ENCODE measurements around the gene ATG5. TPM values are rescaled to one million over a fixed set of nuclear protein-coding genes. Genes with fewer than 3 reads are reported as not detected.

The ATG5 gene
- polyA plus RNA-seq, 1 donor (not counting 4 experiments of a cell fraction or from before 2014, with no cell fraction given): 60.0 TPM

DNA sequence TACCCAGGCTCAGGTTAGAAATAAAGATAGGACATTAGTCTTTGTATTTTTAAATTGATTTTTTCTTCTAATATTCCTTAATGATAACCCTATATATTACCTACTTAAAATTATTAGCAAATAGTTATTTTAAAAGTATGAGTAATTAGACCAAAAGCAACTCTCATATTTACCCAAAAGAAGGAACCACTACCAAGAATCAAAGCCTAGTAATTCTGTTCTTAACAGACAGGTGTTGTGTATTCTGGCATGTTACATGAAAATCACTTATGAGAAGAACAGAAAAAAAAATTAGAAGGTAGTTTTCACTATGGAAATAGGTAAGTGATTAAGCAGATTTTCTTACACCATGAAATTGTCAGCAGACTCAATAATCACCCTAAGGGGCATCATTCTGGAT, 105.1 kb downstream of the ATG5 start:
- dilution Hi-C loops (cut with MboI; ENCODE audit: extremely low pct_ligation_motif_present, low sequenced_read_pairs): no loop called here
- H3K27ac ChIP-seq (ENCODE audit: control insufficient read depth, insufficient read depth, low read length): no peak overlapping the region
- no peaks in the 10 kb centered on the region for H3K9me3 ChIP-seq (ENCODE audit: control insufficient read depth, low read depth, low read length)
- H3K9me1 ChIP-seq (ENCODE audit: control insufficient read depth, extremely low read depth, insufficient read depth, low read length): no peaks in the 10 kb centered on the region
- H3K9ac ChIP-seq (ENCODE audit: control insufficient read depth, extremely low read depth, insufficient read depth, low read length): no peak overlapping the region
- no peak overlapping the region for H2AFZ ChIP-seq (ENCODE audit: control insufficient read depth, low read length)
- H3K4me3 ChIP-seq (ENCODE audit: control insufficient read depth in 2 of 3, extremely low read depth in 1 of 3, insufficient read depth in 2 of 3, low read depth in 1 of 3, low read length in 3 of 3): no peak overlapping the region
- H3K4me2 ChIP-seq (ENCODE audit: control insufficient read depth, extremely low read depth, insufficient read depth, low read depth, low read length): no peak overlapping the region
- no peak for DNase-seq (ENCODE audit: low read depth, low spot score)
- H4K20me1 ChIP-seq (ENCODE audit: control insufficient read depth, extremely low read depth, insufficient read depth, low read length): no peaks in the 10 kb centered on the region
- TF ChIP-seq, protein P1, sequence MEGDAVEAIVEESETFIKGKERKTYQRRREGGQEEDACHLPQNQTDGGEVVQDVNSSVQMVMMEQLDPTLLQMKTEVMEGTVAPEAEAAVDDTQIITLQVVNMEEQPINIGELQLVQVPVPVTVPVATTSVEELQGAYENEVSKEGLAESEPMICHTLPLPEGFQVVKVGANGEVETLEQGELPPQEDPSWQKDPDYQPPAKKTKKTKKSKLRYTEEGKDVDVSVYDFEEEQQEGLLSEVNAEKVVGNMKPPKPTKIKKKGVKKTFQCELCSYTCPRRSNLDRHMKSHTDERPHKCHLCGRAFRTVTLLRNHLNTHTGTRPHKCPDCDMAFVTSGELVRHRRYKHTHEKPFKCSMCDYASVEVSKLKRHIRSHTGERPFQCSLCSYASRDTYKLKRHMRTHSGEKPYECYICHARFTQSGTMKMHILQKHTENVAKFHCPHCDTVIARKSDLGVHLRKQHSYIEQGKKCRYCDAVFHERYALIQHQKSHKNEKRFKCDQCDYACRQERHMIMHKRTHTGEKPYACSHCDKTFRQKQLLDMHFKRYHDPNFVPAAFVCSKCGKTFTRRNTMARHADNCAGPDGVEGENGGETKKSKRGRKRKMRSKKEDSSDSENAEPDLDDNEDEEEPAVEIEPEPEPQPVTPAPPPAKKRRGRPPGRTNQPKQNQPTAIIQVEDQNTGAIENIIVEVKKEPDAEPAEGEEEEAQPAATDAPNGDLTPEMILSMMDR (optimal IDR thresholded peaks at IDR 0.05 in 1 of 3, IDR thresholded peaks at IDR 0.05 in 1 of 3, conservative IDR thresholded peaks at IDR 0.05 in 1 of 3; ENCODE audit: extremely low read depth in 1 of 3, insufficient read depth in 2 of 3, low read length in 3 of 3): no peak
- no peak for TF ChIP-seq EZH2 (IDR thresholded peaks at IDR 0.05; ENCODE audit: low read length)
- H3K27me3 ChIP-seq (ENCODE audit: control insufficient read depth, extremely low read depth, insufficient read depth, low read length): no peaks in the 10 kb centered on the region
- no peaks in the 10 kb centered on the region for H3K36me3 ChIP-seq (ENCODE audit: control insufficient read depth in 2 of 2, extremely low read depth in 1 of 2, insufficient read depth in 2 of 2, low read length in 2 of 2)
- no peak for FAIRE-seq
- no peaks in the 10 kb centered on the region for H3K4me1 ChIP-seq (ENCODE audit: control insufficient read depth, extremely low read depth, insufficient read depth, low read length)
- peaks cover 6% of the 10 kb centered on the region for H3K79me2 ChIP-seq (ENCODE audit: control insufficient read depth, insufficient read depth, low read length)

GRCh38 chr6:106216527-106216926, 109.0 kb downstream of the ATG5 start:
- H2AFZ ChIP-seq (ENCODE audit: control insufficient read depth, low read length): no peak overlapping the region
- H3K4me1 ChIP-seq (ENCODE audit: control insufficient read depth, extremely low read depth, insufficient read depth, low read length): no peaks in the 10 kb centered on the region
- no peak overlapping the region for H3K9ac ChIP-seq (ENCODE audit: control insufficient read depth, extremely low read depth, insufficient read depth, low read length)
- H3K36me3 ChIP-seq (ENCODE audit: control insufficient read depth in 2 of 2, extremely low read depth in 1 of 2, insufficient read depth in 2 of 2, low read length in 2 of 2): no peaks in the 10 kb centered on the region
- no peak overlapping the region for H3K27ac ChIP-seq (ENCODE audit: control insufficient read depth, insufficient read depth, low read length)
- H3K9me1 ChIP-seq (ENCODE audit: control insufficient read depth, extremely low read depth, insufficient read depth, low read length): no peaks in the 10 kb centered on the region
- no peaks in the 10 kb centered on the region for H3K27me3 ChIP-seq (ENCODE audit: control insufficient read depth, extremely low read depth, insufficient read depth, low read length)
- no peak overlapping the region for H3K4me2 ChIP-seq (ENCODE audit: control insufficient read depth, extremely low read depth, insufficient read depth, low read depth, low read length)
- DNase-seq (ENCODE audit: low read depth, low spot score) (no peak), FAIRE-seq (no peak)
- H4K20me1 ChIP-seq (ENCODE audit: control insufficient read depth, extremely low read depth, insufficient read depth, low read length): no peaks in the 10 kb centered on the region
- TF ChIP-seq, protein P1 (optimal IDR thresholded peaks at IDR 0.05 in 1 of 3, IDR thresholded peaks at IDR 0.05 in 1 of 3, conservative IDR thresholded peaks at IDR 0.05 in 1 of 3; ENCODE audit: extremely low read depth in 1 of 3, insufficient read depth in 2 of 3, low read length in 3 of 3): no peak
- TF ChIP-seq EZH2 (IDR thresholded peaks at IDR 0.05; ENCODE audit: low read length): no peak
- dilution Hi-C loops (cut with MboI; ENCODE audit: extremely low pct_ligation_motif_present, low sequenced_read_pairs): no loop called here
- no peaks in the 10 kb centered on the region for H3K9me3 ChIP-seq (ENCODE audit: control insufficient read depth, low read depth, low read length)
- no peak overlapping the region for H3K4me3 ChIP-seq (ENCODE audit: control insufficient read depth in 2 of 3, extremely low read depth in 1 of 3, insufficient read depth in 2 of 3, low read depth in 1 of 3, low read length in 3 of 3)
- H3K79me2 ChIP-seq (ENCODE audit: control insufficient read depth, insufficient read depth, low read length): peaks cover 4% of the 10 kb centered on the region

All from keratinocyte (primary cell).